ENCODE data around the gene CCDC196.

The CCDC196 gene

DNA sequence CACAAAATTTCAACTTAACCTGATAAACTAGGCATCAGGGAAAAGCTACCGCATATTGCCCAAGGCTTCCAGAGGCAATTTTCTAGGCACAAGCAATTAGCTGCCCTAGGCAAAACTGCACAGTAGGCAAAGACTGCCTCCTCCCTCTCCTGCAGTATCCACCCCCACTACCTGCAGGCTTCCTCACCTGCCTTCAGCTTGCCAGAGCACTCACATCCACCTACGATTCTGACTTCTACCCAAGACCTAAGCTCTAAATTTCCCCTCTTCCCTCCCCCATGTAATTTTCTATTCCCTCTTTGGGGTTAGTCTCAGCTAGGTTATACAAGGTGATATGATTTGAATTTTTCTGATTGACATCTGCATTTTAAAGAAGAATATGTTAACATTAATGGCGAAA lies 21.9 kb upstream of the CCDC196 start:
- H3K4me2 ChIP-seq (ENCODE audit: low read length): no peak overlapping the region
- no peaks in the 10 kb centered on the region for H3K4me1 ChIP-seq (ENCODE audit: low read length)
- no peaks in the 10 kb centered on the region for H3K36me3 ChIP-seq (replicated peaks; ENCODE audit: low read depth, low read length)
- TF ChIP-seq, protein P1, sequence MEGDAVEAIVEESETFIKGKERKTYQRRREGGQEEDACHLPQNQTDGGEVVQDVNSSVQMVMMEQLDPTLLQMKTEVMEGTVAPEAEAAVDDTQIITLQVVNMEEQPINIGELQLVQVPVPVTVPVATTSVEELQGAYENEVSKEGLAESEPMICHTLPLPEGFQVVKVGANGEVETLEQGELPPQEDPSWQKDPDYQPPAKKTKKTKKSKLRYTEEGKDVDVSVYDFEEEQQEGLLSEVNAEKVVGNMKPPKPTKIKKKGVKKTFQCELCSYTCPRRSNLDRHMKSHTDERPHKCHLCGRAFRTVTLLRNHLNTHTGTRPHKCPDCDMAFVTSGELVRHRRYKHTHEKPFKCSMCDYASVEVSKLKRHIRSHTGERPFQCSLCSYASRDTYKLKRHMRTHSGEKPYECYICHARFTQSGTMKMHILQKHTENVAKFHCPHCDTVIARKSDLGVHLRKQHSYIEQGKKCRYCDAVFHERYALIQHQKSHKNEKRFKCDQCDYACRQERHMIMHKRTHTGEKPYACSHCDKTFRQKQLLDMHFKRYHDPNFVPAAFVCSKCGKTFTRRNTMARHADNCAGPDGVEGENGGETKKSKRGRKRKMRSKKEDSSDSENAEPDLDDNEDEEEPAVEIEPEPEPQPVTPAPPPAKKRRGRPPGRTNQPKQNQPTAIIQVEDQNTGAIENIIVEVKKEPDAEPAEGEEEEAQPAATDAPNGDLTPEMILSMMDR (IDR thresholded peaks at IDR 0.05; ENCODE audit: low read depth, low read length): no peak
- TF ChIP-seq EZH2phosphoT487 (IDR thresholded peaks at IDR 0.05; ENCODE audit: low read depth): no peak
- H3K27me3 ChIP-seq (ENCODE audit: low read depth, low read length): no peaks in the 10 kb centered on the region
- H3K9me3 ChIP-seq (ENCODE audit: insufficient read depth, low read length): 0 out of 2 replicates have a peak, but pooled peaks cover 9% of the 10 kb centered on the region
- H3K79me2 ChIP-seq (ENCODE audit: low read length): no peaks in the 10 kb centered on the region
- H3K4me3 ChIP-seq (ENCODE audit: low read length): no peak overlapping the region
- H4K20me1 ChIP-seq (ENCODE audit: insufficient read depth, low read length): no peaks in the 10 kb centered on the region
- no peak overlapping the region for H2AFZ ChIP-seq (ENCODE audit: low read depth, low read length)
- H3K27ac ChIP-seq (ENCODE audit: low read length): no peak overlapping the region
- no peak overlapping the region for H3K9ac ChIP-seq (ENCODE audit: low read length)

DNA sequence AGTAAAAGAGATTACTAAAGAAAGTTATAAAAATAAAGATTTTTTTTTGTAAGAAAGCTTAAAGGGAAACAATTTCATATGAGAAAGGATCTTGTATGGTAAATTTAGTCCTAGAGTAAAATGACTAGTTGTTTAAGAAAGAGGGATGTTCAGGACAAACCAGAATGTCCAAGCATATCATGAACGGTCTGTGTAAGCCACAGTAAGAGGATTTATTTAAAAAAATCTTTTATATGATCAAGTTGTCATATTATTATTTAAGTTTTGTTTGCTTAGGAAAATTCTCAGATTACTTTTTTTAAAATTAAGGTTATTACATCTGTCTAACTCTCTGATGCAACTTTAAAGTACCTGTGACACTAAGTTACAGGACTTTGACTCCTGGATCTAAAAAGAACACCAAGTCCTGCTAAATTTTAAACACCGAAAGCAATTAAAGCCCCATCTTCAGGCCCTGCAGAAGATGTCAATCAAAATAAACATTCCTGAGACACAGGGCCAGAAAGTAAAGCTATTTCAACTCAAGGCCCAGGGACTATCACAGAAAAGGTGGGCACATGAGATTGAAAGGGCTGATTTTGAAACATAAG lies 17.3 kb upstream of the CCDC196 start:
- Histone ChIP-seq H3K4me2 (ENCODE audit: low read length) (no peak overlapping the region), H3K79me2 (ENCODE audit: low read length) (no peaks in the 10 kb centered on the region), H3K4me3 (ENCODE audit: low read length) (no peak overlapping the region), H3K9ac (ENCODE audit: low read length) (no peak overlapping the region), H3K9me3 (ENCODE audit: insufficient read depth, low read length) (peaks cover 19% of the 10 kb centered on the region; the same call in 1 of the 2 replicates), H2AFZ (ENCODE audit: low read depth, low read length) (no peak overlapping the region), H4K20me1 (ENCODE audit: insufficient read depth, low read length) (no peaks in the 10 kb centered on the region), H3K27ac (ENCODE audit: low read length) (no peak overlapping the region), H3K27me3 (ENCODE audit: low read depth, low read length) (no peaks in the 10 kb centered on the region), H3K4me1 (ENCODE audit: low read length) (no peaks in the 10 kb centered on the region), H3K36me3 (replicated peaks; ENCODE audit: low read depth, low read length) (no peaks in the 10 kb centered on the region)
- TF ChIP-seq, protein P1 (IDR thresholded peaks at IDR 0.05; ENCODE audit: low read depth, low read length): no peak
- no peak for TF ChIP-seq EZH2phosphoT487 (IDR thresholded peaks at IDR 0.05; ENCODE audit: low read depth)

DNA sequence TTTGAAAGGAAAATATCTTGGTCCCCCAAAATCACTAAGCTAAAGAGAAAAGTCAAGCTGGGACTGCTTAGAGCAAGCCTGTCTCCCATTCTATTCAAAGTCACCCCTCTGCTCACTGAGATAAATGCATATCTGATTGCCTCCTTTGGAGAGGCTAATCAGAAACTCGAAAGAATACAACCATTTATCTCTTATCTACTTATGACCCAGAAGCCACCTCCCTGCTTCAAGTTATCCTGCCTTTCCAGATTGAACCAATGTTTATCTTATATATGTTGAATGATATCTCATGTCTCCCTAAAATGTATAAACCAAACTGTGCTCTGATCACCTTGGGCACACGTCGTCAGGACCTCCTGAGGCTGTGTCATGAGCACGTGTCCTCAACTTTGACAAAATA lies 14.6 kb upstream of the CCDC196 start:
- no peaks in the 10 kb centered on the region for H3K36me3 ChIP-seq (replicated peaks; ENCODE audit: low read depth, low read length)
- TF ChIP-seq, protein P1 (IDR thresholded peaks at IDR 0.05; ENCODE audit: low read depth, low read length): no peak
- no peaks in the 10 kb centered on the region for H3K27me3 ChIP-seq (ENCODE audit: low read depth, low read length)
- H3K9ac ChIP-seq (ENCODE audit: low read length): no peak overlapping the region
- H3K4me1 ChIP-seq (ENCODE audit: low read length): no peaks in the 10 kb centered on the region
- no peaks in the 10 kb centered on the region for H4K20me1 ChIP-seq (ENCODE audit: insufficient read depth, low read length)
- H3K9me3 ChIP-seq (ENCODE audit: insufficient read depth, low read length): peaks cover 19% of the 10 kb centered on the region; the same call in 1 of the 2 replicates
- H3K79me2 ChIP-seq (ENCODE audit: low read length): no peaks in the 10 kb centered on the region
- no peak overlapping the region for H3K27ac ChIP-seq (ENCODE audit: low read length)
- H2AFZ ChIP-seq (ENCODE audit: low read depth, low read length): no peak overlapping the region
- no peak overlapping the region for H3K4me2 ChIP-seq (ENCODE audit: low read length)
- no peak overlapping the region for H3K4me3 ChIP-seq (ENCODE audit: low read length)

DNA sequence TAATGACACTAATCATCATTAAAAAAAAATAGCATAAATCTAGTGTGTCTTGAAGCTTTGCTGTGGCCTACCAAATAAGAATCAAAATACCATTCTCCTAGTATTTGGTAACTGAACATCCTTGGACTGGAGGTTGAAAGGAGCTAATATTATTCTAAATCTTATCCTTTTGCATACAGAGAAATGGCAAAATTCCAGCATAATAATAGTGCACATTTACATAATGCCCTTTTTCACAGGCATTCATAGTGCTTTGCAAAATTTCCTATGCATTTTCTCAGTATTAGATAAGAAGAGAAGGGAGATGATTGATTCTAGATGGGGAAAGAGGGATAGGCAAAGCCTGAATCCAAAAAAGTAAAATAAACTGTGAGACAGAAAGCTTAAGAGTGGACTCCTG lies 13.9 kb upstream of the CCDC196 start:
- Histone ChIP-seq H3K9me3 (ENCODE audit: insufficient read depth, low read length) (peaks cover 16% of the 10 kb centered on the region; the same call in 1 of the 2 replicates), H3K4me2 (ENCODE audit: low read length) (no peak overlapping the region)

More for the DNA sequence above, 13.9 kb upstream of the CCDC196 start:
- H3K27me3 ChIP-seq (ENCODE audit: low read depth, low read length): no peaks in the 10 kb centered on the region
- no peak overlapping the region for H3K27ac ChIP-seq (ENCODE audit: low read length)
- no peaks in the 10 kb centered on the region for H3K4me1 ChIP-seq (ENCODE audit: low read length)
- H2AFZ ChIP-seq (ENCODE audit: low read depth, low read length): no peak overlapping the region
- no peak overlapping the region for H3K4me3 ChIP-seq (ENCODE audit: low read length)
- no peaks in the 10 kb centered on the region for H3K79me2 ChIP-seq (ENCODE audit: low read length)
- H3K9ac ChIP-seq (ENCODE audit: low read length): no peak overlapping the region
- no peaks in the 10 kb centered on the region for H3K36me3 ChIP-seq (replicated peaks; ENCODE audit: low read depth, low read length)
- TF ChIP-seq EZH2phosphoT487 (IDR thresholded peaks at IDR 0.05; ENCODE audit: low read depth): no peak
- TF ChIP-seq, protein P1 (IDR thresholded peaks at IDR 0.05; ENCODE audit: low read depth, low read length): no peak
- no peaks in the 10 kb centered on the region for H4K20me1 ChIP-seq (ENCODE audit: insufficient read depth, low read length)

Measured in OCI-LY3 (cell line).